ENCODE results near the gene TMEM178B.

GRCh38 chr7:141417506-141417905 is 343.6 kb downstream of the TMEM178B start:
- TF ChIP-seq, protein P1, sequence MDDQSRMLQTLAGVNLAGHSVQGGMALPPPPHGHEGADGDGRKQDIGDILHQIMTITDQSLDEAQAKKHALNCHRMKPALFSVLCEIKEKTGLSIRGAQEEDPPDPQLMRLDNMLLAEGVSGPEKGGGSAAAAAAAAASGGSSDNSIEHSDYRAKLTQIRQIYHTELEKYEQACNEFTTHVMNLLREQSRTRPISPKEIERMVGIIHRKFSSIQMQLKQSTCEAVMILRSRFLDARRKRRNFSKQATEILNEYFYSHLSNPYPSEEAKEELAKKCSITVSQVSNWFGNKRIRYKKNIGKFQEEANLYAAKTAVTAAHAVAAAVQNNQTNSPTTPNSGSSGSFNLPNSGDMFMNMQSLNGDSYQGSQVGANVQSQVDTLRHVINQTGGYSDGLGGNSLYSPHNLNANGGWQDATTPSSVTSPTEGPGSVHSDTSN (IDR thresholded peaks at IDR 0.05): no peak
- TF ChIP-seq EP300 (IDR thresholded peaks at IDR 0.05; ENCODE audit: borderline replicate concordance in 1 of 2, low read depth in 1 of 2, low read length in 1 of 2): no peak
- TF ChIP-seq, protein P2, sequence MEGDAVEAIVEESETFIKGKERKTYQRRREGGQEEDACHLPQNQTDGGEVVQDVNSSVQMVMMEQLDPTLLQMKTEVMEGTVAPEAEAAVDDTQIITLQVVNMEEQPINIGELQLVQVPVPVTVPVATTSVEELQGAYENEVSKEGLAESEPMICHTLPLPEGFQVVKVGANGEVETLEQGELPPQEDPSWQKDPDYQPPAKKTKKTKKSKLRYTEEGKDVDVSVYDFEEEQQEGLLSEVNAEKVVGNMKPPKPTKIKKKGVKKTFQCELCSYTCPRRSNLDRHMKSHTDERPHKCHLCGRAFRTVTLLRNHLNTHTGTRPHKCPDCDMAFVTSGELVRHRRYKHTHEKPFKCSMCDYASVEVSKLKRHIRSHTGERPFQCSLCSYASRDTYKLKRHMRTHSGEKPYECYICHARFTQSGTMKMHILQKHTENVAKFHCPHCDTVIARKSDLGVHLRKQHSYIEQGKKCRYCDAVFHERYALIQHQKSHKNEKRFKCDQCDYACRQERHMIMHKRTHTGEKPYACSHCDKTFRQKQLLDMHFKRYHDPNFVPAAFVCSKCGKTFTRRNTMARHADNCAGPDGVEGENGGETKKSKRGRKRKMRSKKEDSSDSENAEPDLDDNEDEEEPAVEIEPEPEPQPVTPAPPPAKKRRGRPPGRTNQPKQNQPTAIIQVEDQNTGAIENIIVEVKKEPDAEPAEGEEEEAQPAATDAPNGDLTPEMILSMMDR (IDR thresholded peaks at IDR 0.05): no peak
- no peak for TF ChIP-seq CHD2 (IDR thresholded peaks at IDR 0.05; ENCODE audit: low read length, partially characterized antibody)
- TF ChIP-seq GABPA (IDR thresholded peaks at IDR 0.05; ENCODE audit: low read depth): no peak
- TF ChIP-seq POLR2AphosphoS5 (IDR thresholded peaks at IDR 0.05; ENCODE audit: low read depth, low read length): no peak
- no peak for TF ChIP-seq TAF1 (IDR thresholded peaks at IDR 0.05; ENCODE audit: borderline replicate concordance, low read depth, low read length)
- TF ChIP-seq YY1 (IDR thresholded peaks at IDR 0.05; ENCODE audit: low read depth): no peak
- no peak for TF ChIP-seq EZH2phosphoT487 (IDR thresholded peaks at IDR 0.05; ENCODE audit: borderline replicate concordance, low read depth)
- no peak for TF ChIP-seq MAX (IDR thresholded peaks at IDR 0.05; ENCODE audit: low read depth)

Measured in SK-N-SH (cell line).